CD4-positive, alpha-beta T cell treated with Interleukin-12 subunit alpha and Interleukin-12 subunit beta, for 1 hour (primary cell): ENCODE data around the gene TMEM151B.

ENCODE experiments used
- DNase-seq: peaks from one replicate; pipeline ENCODE4 v3.0.0-alpha.2; 2020

Gene TMEM151B

DNA sequence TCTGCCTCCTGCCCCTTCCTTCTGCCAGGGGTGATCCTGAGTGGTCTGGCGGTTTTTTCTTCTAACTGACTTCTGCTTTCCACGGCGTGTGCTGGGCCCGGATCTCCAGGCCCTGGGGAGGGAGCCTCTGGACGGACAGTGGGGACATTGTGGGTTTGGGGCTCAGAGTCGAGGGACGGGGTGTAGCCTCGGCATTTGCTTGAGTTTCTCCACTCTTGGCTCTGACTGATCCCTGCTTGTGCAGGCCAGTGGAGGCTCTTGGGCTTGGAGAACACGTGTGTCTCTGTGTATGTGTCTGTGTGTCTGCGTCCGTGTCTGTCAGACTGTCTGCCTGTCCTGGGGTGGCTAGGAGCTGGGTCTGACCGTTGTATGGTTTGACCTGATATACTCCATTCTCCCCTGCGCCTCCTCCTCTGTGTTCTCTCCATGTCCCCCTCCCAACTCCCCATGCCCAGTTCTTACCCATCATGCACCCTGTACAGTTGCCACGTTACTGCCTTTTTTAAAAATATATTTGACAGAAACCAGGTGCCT is 36.6 kb upstream of the TMEM151B start:
- no peak for DNase-seq

DNA sequence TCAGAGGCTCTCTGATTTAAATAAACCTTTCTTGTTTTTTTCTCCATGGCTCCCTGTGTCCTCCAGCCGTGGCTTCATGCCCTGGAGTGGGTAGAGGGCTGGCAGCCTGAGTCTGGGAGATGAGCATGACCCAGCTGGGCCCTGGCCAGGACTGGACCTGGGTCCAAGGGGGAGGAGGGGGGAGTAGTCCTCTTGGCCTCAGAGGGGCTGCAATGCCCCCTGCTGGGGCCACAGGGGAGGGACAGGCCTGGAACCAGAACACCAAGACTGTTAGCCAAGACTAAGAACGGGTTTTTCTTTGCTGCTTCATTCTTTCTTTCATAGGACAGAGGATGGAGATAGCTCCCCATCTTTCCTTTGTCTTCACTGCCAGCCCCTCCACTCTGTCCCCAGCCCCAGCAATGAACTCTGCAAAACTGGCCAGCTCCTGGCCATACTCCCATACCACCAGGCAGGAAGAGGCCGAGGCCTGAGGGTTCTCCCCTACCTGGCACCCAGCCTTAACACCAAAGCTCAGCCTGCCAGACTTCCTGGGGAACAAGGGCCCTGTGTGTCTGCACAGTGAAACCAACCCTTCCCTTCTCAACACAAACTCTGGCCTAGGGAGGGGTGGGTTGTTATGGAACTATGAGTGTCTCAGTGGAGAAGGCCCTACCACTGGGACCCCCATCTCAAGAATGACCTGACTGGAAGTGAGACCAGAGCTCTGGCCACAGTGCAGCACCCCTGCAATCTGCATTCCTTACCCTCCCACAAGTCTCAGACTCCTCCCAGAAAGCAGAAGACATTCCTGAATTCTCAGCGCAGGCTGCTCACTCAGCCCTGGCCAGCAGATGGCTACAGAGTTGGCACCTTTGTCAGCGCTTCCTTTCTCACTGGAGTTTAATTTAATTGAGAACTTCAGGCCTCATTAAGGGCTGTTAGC is 35.9 kb upstream of the TMEM151B start:
- DNase-seq, result no peak

DNA sequence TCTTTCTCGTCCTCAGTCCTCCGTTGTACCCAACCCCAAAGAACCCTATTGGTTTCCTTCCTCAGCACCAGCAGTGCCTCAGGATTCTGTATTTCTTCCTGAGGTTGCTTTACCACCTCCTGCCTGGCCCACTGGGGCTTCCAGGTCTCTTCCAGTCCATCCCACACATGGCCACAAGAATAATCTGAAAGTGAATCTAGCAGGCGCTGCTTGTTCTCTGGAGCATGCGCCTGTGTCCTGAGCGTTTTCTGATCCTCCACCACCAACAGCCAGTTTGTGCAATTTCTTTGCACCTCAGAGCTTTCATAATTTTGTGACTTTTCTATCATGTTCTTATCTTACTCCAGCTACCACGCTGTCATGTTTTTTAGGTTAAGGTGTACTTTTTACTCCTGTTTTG is 35.0 kb upstream of the TMEM151B start:
- no peak for DNase-seq

DNA sequence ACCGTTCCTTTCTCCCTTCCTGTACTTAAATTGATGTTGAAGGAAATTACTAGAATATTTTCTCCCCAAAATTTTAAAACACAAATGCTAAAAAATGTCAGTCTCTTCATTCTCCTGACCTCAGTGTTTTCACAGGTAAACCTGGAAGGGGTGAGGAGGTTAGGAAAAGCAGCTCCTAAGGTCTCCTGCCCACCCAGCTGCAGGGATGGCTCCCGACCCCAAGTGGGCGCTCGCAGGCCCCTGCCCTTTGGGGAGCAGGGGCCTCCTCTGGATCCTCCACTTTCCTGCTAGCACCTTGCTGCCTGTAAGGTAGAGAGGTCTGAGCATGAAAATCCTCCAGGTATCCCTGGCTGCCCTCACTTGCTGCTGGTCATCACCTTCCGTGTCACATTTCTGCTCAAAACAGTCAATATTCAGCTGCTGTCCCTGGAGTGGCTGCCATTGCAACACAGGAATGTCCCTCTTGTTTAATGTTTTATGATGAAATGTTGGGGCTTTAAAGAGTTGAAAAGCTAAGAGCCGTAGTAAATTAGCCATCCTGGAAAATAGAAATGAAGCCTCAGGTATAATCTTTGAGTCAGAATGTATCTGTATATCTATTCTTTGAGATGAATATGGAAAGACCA is 34.2 kb upstream of the TMEM151B start:
- DNase-seq, result no peak

DNA sequence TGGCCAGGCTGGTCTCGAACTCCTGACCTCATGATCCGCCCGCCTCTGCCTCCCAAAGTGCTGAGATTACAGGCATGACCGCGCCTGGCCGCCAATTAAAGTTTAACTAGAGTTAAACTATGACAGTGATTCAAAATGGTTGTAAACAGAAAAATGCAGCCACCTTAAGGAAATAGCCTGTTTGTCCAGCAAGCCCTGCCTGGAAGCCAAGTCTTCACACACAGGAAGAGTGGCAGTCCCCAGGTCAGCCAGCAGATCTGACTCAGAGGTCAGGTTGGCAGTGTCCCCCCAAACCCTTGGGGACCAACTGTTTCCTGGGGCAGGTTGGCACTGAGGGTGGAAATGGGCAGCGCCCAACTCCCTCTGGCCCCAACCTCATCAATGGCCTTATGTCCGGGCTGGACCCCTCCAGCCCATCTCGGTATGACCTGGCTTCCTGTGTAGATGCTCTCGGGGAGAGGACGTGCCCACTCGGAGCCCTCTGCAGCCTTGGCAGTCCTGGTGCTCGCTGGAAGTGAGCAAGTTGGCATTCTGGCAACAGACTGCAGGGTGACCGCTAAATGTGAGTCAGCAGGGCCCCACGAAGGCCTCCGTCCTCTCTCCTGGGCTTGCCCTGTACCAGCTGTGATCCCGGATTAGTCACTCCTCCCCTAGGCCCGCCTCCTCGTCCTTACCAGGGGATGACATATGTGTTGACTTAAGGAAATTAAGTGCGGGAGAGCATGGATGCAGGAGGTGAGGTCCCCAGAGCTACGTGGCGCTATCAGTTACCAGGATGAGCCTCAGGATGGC is 33.0 kb upstream of the TMEM151B start:
- DNase-seq, result peak; percentile 81

DNA sequence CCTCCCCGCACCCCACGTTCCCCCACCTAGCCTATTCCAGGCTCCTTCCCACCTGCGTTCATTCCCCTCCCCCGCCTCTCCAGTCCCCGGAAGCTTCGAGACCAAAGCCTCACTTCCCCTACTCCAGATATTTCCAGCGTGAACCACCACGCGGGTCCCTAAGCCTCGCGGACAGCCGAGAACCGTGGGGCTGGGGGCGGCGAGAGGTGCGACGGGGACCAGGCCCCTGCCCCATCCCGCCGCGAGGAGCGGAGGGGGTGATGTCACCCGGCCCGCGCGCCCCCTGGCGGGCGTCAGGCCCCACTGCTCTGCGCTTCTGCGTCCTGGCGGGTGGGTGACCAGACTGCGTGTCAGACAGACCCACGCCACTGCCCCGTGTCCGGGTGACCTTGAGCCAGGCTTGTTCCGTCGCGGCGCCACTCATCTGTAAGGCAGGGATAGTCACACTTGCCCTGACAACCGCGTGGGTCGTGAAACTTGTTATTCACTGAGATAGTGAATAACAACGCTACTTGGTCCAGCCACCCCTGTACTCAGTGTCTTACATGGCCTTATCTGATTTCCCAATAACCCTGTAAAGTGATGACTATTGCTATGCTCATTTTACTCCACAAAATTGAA is 32.3 kb upstream of the TMEM151B start:
- peak; percentile 83 for DNase-seq

DNA sequence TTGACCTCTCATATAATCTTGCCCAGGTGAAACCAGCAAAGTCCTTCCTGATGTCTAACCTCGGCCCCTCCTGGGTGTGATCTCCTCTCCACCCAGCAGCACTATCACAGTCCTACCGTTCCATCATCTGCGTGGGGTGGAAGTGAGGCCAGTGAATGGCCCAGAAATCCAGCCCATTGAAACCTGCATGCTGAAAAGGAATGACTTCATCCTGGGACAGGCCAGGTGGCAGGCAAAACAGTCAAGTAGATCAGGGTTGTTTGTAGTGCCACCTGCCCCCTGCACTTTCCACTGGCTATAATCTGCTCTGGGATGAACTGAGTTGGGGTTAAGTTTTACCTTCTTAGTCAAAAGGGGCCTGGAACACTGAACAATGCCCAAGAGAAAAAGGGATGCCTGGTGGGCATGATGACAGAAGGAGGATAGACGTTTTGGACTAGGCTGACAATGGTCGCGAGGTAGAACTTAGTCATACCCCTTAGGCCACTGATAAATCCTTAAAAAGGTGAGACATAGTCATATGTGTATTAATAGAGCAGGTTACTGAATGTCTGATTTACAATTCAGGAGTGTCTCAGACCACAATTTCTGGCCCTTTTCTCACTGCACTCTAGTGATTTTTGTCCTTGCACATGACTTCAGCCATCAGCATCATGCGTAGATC is 31.4 kb upstream of the TMEM151B start:
- no peak for DNase-seq

DNA sequence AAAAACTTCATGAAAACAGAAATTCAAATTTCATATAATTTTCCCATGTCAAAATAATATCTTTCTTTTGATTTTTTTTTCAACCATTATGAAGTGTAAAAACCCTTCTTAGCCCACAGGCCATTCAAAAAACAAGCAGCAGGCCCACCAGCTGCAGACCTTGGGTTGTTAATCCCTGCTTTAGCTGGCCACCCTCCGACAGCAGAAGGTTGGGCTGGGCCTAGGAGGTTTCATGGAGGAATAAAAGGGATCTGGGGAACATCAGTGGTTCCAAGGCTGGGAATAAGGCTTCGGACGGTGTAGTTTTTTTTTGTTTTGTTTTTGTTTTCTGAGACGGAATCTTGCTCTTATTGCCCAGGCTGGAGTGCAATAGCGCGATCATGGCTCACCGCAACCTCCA is 26.9 kb upstream of the TMEM151B start:
- DNase-seq, result no peak

DNA sequence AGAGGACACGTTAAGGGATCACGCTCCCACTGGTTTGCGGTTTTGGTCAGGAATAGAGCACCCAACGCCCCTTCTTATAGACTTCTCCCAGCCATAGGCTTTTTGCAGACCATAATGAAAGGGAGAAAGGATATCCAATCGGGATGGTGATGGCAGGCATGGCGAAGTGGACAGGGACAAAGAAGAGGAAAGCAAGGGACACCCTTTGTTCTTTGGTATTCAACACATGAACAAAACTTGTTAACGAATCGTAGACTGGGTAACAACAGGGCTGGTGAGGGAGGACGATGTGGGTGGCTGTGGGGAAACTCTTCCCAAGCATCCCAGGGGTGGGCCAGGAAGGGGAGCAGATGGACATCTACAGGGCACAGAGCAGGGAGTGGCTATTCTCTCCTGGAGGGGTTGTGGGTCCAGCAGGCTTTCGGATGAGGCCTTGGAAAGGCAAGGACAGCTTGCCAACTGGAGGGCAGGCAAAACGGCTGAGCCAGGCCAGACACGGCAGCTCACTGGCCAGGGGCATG is 24.8 kb upstream of the TMEM151B start:
- DNase-seq, result no peak

DNA sequence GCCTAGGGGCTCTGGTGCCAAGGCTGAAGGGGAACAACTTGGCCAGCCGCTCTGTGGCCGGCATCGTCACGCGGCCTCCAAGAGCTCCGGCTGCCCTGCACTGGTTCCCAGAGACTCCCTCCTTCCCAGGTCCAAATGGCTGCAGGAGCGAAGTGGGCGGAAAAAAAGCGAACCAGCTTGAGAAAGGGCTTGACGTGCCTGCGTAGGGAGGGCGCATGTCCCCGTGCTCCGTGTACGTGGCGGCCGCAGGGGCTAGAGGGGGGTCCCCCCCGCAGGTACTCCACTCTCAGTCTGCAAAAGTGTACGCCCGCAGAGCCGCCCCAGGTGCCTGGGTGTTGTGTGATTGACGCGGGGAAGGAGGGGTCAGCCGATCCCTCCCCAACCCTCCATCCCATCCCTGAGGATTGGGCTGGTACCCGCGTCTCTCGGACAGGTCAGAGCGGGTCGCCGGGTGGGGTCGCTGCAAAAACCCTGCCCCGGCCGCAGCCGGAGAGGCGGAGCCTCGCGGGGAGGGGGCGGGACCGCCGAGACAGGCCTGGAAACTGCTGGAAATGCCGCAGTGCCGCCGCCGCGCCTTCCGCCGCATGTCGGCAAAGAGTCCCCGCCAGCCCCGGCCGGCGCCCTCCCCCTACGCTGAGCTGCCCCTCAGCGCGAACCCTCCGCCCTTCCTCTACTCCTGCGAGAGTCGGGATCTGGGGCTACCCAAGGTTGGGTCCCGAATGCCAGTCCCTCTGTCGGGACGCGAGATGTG is 24.2 kb upstream of the TMEM151B start:
- DNase-seq, result peak; percentile 89

DNA sequence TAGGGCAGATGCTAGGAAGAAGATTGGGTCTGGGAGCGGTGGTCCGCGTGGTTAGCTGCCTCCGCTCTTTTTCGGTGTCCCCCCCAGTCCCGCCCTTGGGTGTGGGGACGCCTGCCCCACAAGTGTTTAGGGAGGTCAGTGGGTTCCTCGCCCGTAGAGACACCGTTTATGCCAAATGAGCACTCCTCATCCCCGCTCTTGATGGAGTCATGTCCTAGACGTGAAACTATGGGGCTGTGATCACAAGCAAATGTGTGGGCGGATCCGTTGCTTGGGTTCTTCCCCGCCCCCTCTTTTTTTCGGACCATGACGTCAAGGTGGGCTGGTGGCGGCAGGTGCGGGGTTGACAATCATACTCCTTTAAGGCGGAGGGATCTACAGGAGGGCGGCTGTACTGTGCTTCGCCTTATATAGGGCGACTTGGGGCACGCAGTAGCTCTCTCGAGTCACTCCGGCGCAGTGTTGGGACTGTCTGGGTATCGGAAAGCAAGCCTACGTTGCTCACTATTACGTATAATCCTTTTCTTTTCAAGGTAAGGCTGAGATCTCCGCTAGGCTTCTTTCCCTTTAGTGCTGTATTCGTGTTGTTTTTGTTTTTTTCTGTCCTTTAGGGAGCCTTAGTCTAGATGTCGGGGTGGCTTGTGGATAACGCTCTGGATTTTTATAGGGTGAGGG is 23.4 kb upstream of the TMEM151B start, which contains the start of gene HSP90AB1:
Gene HSP90AB1, plus strand, starts transcription at position 439 of the 675 bp plus-strand sequence. CDS start 1,529 bp downstream, outside the sequence.
- DNase-seq, result peak; percentile 99

DNA sequence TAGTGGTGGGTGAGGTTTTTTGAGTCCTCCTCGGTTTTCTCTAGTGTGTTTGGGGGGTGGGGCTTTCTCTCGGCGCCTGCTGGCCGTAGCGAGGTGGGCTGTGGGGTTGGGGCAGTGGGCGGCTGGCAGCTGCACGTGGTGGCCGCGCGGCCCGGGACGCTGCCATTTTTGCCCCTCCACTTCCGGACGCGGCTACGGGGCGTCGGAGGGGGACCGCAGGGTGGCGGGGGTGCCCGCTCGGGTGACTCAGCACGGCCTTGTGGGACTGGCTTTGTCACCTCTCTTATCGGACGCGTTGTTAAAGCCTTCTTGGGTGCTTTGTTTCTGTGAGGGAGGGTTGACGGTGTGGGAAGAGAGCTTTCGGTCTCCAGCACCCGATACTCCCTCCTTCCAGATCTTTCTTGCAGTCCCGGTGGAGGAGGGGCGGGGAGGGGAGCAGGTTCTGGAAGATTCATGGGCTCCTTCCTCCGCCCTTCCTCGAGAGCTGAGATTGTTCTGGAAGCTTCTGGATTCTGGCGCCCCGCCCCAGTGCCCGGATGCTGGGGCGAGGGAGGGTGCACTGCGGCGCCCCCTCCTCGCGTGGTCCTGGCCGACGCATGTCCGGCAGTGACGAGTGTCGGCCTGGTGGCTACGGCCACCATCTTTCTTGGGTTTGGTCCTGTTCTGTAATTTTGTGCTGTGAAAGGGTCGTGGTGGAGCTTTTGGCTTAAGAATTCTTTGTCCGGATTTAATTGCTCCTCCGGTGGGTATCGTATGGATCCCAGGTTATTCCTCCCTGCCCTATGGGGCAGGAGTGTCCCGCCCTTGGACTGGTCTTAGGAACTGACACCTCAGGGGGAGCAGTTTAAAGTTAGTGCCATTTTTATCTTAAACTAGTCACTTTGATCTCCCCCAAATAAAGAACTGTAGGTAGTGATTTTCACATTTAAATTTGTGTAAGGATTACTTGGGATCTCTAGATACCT is 22.6 kb upstream of the TMEM151B start:
- peak; percentile 89 for DNase-seq

DNA sequence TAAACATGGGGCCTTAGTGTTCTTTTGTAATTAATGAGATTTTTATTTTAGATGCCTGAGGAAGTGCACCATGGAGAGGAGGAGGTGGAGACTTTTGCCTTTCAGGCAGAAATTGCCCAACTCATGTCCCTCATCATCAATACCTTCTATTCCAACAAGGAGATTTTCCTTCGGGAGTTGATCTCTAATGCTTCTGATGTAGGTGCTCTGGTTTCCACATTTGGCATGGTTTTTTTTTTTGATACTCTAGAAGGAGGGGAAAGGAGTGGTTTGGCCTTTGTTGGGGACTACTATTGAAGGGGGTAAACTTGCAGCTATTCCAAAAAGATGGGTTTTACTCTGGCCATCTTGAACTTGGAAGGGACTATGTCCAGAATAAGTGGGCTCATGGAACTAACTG is 21.7 kb upstream of the TMEM151B start:
- no peak for DNase-seq

DNA sequence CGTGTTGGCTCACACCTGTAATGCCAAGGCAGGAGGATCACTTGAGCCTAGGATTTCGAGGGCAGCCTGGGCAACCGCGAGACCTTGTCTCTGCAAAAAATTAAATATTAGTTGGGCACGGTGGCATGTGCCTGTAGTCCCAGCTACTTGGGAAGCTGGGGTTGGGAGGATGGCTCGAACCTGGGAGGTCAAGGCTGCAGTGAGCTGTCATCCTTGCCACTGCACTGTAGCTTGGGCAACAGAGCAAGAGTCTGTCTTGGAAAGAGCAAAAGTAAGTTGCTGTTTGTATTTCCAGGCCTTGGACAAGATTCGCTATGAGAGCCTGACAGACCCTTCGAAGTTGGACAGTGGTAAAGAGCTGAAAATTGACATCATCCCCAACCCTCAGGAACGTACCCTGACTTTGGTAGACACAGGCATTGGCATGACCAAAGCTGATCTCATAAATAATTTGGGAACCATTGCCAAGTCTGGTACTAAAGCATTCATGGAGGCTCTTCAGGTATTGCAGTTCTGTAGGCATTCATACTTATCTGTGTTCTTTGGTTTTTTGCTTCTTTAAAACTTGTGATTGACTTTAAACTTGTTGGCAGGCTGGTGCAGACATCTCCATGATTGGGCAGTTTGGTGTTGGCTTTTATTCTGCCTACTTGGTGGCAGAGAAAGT is 21.0 kb upstream of the TMEM151B start:
- no peak for DNase-seq

DNA sequence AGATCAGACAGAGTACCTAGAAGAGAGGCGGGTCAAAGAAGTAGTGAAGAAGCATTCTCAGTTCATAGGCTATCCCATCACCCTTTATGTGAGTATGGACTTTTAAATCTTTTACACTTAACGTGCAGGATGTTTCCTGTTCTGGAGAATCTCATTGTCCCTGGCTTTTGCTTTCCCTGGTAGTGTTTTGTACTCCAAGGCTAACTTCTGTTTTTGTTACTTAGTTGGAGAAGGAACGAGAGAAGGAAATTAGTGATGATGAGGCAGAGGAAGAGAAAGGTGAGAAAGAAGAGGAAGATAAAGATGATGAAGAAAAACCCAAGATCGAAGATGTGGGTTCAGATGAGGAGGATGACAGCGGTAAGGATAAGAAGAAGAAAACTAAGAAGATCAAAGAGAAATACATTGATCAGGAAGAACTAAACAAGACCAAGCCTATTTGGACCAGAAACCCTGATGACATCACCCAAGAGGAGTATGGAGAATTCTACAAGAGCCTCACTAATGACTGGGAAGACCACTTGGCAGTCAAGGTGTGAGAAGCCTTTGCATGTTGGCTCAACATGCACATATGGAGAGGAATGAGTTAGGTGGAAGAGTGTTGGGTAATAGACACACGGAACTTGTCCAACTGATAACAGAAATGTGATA is 20.1 kb upstream of the TMEM151B start:
- no peak for DNase-seq

DNA sequence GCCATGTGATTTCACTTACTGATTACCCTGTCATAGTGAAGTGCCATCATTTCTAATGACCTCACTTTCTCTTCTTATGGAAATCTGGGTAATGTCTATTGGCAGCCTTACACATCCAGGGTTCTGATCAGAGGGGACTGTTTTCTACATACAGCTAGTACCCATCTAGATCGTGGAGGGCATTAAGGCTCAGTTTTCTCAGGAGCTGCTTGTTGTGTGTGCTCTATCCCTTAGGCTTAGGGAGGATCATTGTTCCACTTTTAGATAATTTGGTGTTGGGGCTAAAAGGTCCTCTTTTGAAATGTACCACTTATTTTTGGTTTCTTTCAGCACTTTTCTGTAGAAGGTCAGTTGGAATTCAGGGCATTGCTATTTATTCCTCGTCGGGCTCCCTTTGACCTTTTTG is 19.5 kb upstream of the TMEM151B start:
- no peak for DNase-seq

DNA sequence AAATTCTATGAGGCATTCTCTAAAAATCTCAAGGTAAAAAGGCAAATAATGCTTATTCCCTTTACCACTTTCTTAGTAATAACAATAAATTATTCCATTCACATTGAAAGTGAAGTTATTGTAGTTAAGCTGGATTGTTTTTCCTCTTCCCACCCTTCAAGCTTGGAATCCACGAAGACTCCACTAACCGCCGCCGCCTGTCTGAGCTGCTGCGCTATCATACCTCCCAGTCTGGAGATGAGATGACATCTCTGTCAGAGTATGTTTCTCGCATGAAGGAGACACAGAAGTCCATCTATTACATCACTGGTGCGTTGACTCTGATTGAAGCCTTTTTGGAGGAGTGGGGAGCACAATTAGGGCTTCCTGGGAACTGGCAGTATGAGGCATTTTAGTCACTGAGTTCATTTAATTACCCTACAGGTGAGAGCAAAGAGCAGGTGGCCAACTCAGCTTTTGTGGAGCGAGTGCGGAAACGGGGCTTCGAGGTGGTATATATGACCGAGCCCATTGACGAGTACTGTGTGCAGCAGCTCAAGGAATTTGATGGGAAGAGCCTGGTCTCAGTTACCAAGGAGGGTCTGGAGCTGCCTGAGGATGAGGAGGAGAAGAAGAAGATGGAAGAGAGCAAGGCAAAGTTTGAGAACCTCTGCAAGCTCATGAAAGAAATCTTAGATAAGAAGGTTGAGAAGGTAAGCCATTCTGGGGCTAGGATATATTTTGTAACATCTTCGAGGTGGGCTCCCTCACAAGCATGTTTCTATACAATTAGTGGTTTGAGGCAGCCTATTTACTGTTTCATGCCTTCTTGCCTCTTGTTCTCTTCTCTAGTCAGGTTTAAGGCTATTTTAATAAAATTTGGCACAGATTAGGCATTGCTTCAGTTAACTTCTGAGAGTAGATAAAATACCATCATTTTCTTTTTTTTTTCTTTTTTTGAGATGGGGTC is 18.4 kb upstream of the TMEM151B start:
- DNase-seq, result no peak
